ENCODE data around the gene KLRB1. TPM values are rescaled to one million over a fixed set of nuclear protein-coding genes. Genes with fewer than 3 reads are reported as not detected.

The KLRB1 gene
- total and polyA plus RNA-seq, 2 of the 13 experiments (the other 11 are each of a cell fraction or from before 2014, with no cell fraction given), result not detected

GRCh38 chr12:9632766-9633165 lies 25.1 kb upstream of the KLRB1 start (continued):
- no peak for TF ChIP-seq FOXC1 (CRISPR knock-in tag; IDR thresholded peaks at IDR 0.05; ENCODE audit: borderline replicate concordance)
- no peak for TF ChIP-seq TBX2 (CRISPR knock-in tag; IDR thresholded peaks at IDR 0.05; ENCODE audit: borderline replicate concordance)
- no peak for TF ChIP-seq ZNF563 (CRISPR knock-in tag; IDR thresholded peaks at IDR 0.05)
- no peak for TF ChIP-seq ZSCAN20 (CRISPR knock-in tag; IDR thresholded peaks at IDR 0.05; ENCODE audit: borderline replicate concordance)
- no peak for TF ChIP-seq RNF219 (CRISPR knock-in tag; IDR thresholded peaks at IDR 0.05)
- no peak for TF ChIP-seq SETDB1 (CRISPR knock-in tag; IDR thresholded peaks at IDR 0.05; ENCODE audit: borderline replicate concordance)
- TF ChIP-seq ZNF749 (CRISPR knock-in tag; IDR thresholded peaks at IDR 0.05; ENCODE audit: borderline replicate concordance), result no peak

- no peaks in the 10 kb centered on the region for H3K79me2 ChIP-seq (ENCODE audit: insufficient read depth, low read length)
- in situ Hi-C loops (cut with HindIII; ENCODE audit: extremely low pct_ligation_motif_present, low pct_unique_long_range_greater_than_20kb) (no loop called here), intact Hi-C loops (cut with micrococcal nuclease; ENCODE audit: unreplicated experiment) (no loop called here)
- CTCF ChIA-PET (ENCODE audit: low intra/inter-chr PET ratio, low total read pairs), result no interaction called here
- H3K27ac ChIP-seq (ENCODE audit: extremely low read length, insufficient read depth, low read length), result no peak overlapping the region
- DNase-seq (ENCODE audit: low spot score), result no peak
- H3K9me3 ChIP-seq (ENCODE audit: low read length), result no peaks in the 10 kb centered on the region
- no peak overlapping the region for H3K4me2 ChIP-seq (ENCODE audit: low read depth, low read length)
- H3K27me3 ChIP-seq (ENCODE audit: control insufficient read depth in 1 of 2, insufficient read depth in 2 of 2, low read length in 2 of 2), result no peaks in the 10 kb centered on the region
- no peak for ATAC-seq
- no peak overlapping the region for H3K4me3 ChIP-seq (replicated peaks in 1 of 3; ENCODE audit: insufficient read depth in 1 of 3, low read depth in 2 of 3, low read length in 3 of 3)
- H3K9ac ChIP-seq (ENCODE audit: insufficient read depth, low read depth, low read length), result no peak overlapping the region
- FAIRE-seq, result no peak
- POLR2A ChIA-PET, result no interaction called here
- H3K36me3 ChIP-seq (replicated peaks in 1 of 2; ENCODE audit: control insufficient read depth in 1 of 2, insufficient read depth in 2 of 2, low read length in 2 of 2), result no peaks in the 10 kb centered on the region
- H3K4me1 ChIP-seq (ENCODE audit: insufficient read depth, low read length), result no peaks in the 10 kb centered on the region
- BruUV-seq (replicated peaks), result no TSS peak
- no peak overlapping the region for H2AFZ ChIP-seq (ENCODE audit: low read length)
- no peaks in the 10 kb centered on the region for H4K20me1 ChIP-seq (ENCODE audit: insufficient read depth, low read length)
- 55% methylated on average over 2 of the region's 2 CpGs for WGBS (ENCODE audit: low lambda C conversion rate)
- TF ChIP-seq RARA (CRISPR knock-in tag; IDR thresholded peaks at IDR 0.05), result no peak
- no peak for TF ChIP-seq ZNF33A (CRISPR knock-in tag; IDR thresholded peaks at IDR 0.05; ENCODE audit: borderline replicate concordance)
- TF ChIP-seq UBTF (CRISPR knock-in tag; IDR thresholded peaks at IDR 0.05), result no peak
- TF ChIP-seq TFE3 (CRISPR knock-in tag; IDR thresholded peaks at IDR 0.05), result no peak
- TF ChIP-seq ZBTB25 (CRISPR knock-in tag; IDR thresholded peaks at IDR 0.05), result no peak
- TF ChIP-seq MTA1 (CRISPR knock-in tag; IDR thresholded peaks at IDR 0.05; ENCODE audit: borderline replicate concordance), result no peak
- no peak for TF ChIP-seq GTF2F1 (IDR thresholded peaks at IDR 0.05; ENCODE audit: low read length)
- no peak for TF ChIP-seq ZNF274 (CRISPR knock-in tag; IDR thresholded peaks at IDR 0.05)
- TF ChIP-seq SRY (CRISPR knock-in tag; IDR thresholded peaks at IDR 0.05), result no peak
- no peak for TF ChIP-seq TARDBP (CRISPR knock-in tag; IDR thresholded peaks at IDR 0.05)
- no peak for TF ChIP-seq ZNF615 (CRISPR knock-in tag; IDR thresholded peaks at IDR 0.05; ENCODE audit: borderline replicate concordance)
Observed at GRCh38 chr12:9626821-9627220, 19.1 kb upstream of the KLRB1 start.

Measured in HepG2 (cell line).